ENCODE results near the gene NPNT. TPM values are rescaled to one million over a fixed set of nuclear protein-coding genes. Genes with fewer than 3 reads are reported as not detected.
"Not testable (repeated sequence)": the region's sequence is repeated elsewhere in the genome, so short reads cannot be mapped to it uniquely, and the experiment has no call there.

The NPNT gene
- total RNA-seq, 1 experiment from 2014 or later, result 0.20 TPM

GRCh38 chr4:105851196-105851595 lies 44.1 kb upstream of the NPNT start:
- H3K27me3 ChIP-seq (ENCODE audit: insufficient read depth, low read depth), result no peaks in the 10 kb centered on the region
- no peaks in the 10 kb centered on the region for H3K9me2 ChIP-seq (ENCODE audit: insufficient read depth)
- H3K4me3 ChIP-seq, result no peak overlapping the region
- H3K27ac ChIP-seq, result no peak overlapping the region
- no peak overlapping the region for H3K4me2 ChIP-seq
- TF ChIP-seq EZH2 (IDR thresholded peaks at IDR 0.05; ENCODE audit: low read depth), result no peak
- H2AFZ ChIP-seq, result no peak overlapping the region
- ChIA-PET CTCF (no interaction called here), POLR2A (ENCODE audit: unreplicated experiment) (no interaction called here)
- H4K20me1 ChIP-seq (ENCODE audit: insufficient read depth), result no peaks in the 10 kb centered on the region
- intact Hi-C loops (cut with micrococcal nuclease; ENCODE audit: unreplicated experiment), result no loop called here
- BruUV-seq (replicated peaks), result no TSS peak
- no peaks in the 10 kb centered on the region for H3K9me3 ChIP-seq (ENCODE audit: insufficient read depth, low read depth)
- no peaks in the 10 kb centered on the region for H3K36me3 ChIP-seq (ENCODE audit: low read depth)
- no peaks in the 10 kb centered on the region for H3K79me2 ChIP-seq (ENCODE audit: low read depth)
- H3K4me1 ChIP-seq (replicated peaks; ENCODE audit: insufficient read depth), result no peaks in the 10 kb centered on the region
- no peak for DNase-seq
- H3F3A ChIP-seq (ENCODE audit: insufficient read depth, low read depth), result no peaks in the 10 kb centered on the region

- H2AFZ ChIP-seq; H3K36me3 ChIP-seq (ENCODE audit: low read depth); BruUV-seq (replicated peaks); H3K4me2 ChIP-seq; POLR2A ChIA-PET (ENCODE audit: unreplicated experiment); H3F3A ChIP-seq (ENCODE audit: insufficient read depth, low read depth); H3K79me2 ChIP-seq (ENCODE audit: low read depth); H3K9me3 ChIP-seq (ENCODE audit: insufficient read depth, low read depth); H3K9me2 ChIP-seq (ENCODE audit: insufficient read depth); H3K4me1 ChIP-seq (replicated peaks; ENCODE audit: insufficient read depth); H3K27me3 ChIP-seq (ENCODE audit: insufficient read depth, low read depth); intact Hi-C loops (cut with micrococcal nuclease; ENCODE audit: unreplicated experiment); H3K4me3 ChIP-seq; H4K20me1 ChIP-seq (ENCODE audit: insufficient read depth); DNase-seq; H3K27ac ChIP-seq; CTCF ChIA-PET: not testable (repeated sequence)
These were observed 43.0 kb upstream of the NPNT start for GRCh38 chr4:105852230-105852629.

- no peaks in the 10 kb centered on the region; the same call in 1 of the 2 replicates for H3K4me1 ChIP-seq (replicated peaks; ENCODE audit: insufficient read depth)
- BruUV-seq (replicated peaks), result no TSS peak
- no peaks in the 10 kb centered on the region for H3K9me3 ChIP-seq (ENCODE audit: insufficient read depth, low read depth)
- no peaks in the 10 kb centered on the region for H3K27me3 ChIP-seq (ENCODE audit: insufficient read depth, low read depth)
- H4K20me1 ChIP-seq (ENCODE audit: insufficient read depth), result no peaks in the 10 kb centered on the region
- H3K9me2 ChIP-seq (ENCODE audit: insufficient read depth), result no peaks in the 10 kb centered on the region
- no peaks in the 10 kb centered on the region for H3K36me3 ChIP-seq (ENCODE audit: low read depth)
- H3K27ac ChIP-seq, result no peak overlapping the region
- POLR2A ChIA-PET (ENCODE audit: unreplicated experiment), result no interaction called here
- H3K79me2 ChIP-seq (ENCODE audit: low read depth), result no peaks in the 10 kb centered on the region
- no peak overlapping the region for H3K4me3 ChIP-seq
- CTCF ChIA-PET, result no interaction called here
- DNase-seq, result no peak
- H2AFZ ChIP-seq, result no peak overlapping the region
- TF ChIP-seq CTCF (conservative IDR thresholded peaks at IDR 0.05) (no peak), EZH2 (IDR thresholded peaks at IDR 0.05; ENCODE audit: low read depth) (no peak)
- H3K4me2 ChIP-seq, result no peak overlapping the region
- no peaks in the 10 kb centered on the region for H3F3A ChIP-seq (ENCODE audit: insufficient read depth, low read depth)
- intact Hi-C loops (cut with micrococcal nuclease; ENCODE audit: unreplicated experiment), result no loop called here
These were observed 36.7 kb upstream of the NPNT start for GRCh38 chr4:105858466-105859040.

GRCh38 chr4:105859233-105859632 lies 36.0 kb upstream of the NPNT start:
- no peaks in the 10 kb centered on the region for H3K9me2 ChIP-seq (ENCODE audit: insufficient read depth)
- TF ChIP-seq EZH2 (IDR thresholded peaks at IDR 0.05; ENCODE audit: low read depth) (no peak), CTCF (conservative IDR thresholded peaks at IDR 0.05) (no peak)
- H3K27me3 ChIP-seq (ENCODE audit: insufficient read depth, low read depth), result no peaks in the 10 kb centered on the region
- no peak overlapping the region for H3K4me3 ChIP-seq
- no peaks in the 10 kb centered on the region for H4K20me1 ChIP-seq (ENCODE audit: insufficient read depth)
- CTCF ChIA-PET, result no interaction called here
- no peaks in the 10 kb centered on the region for H3K36me3 ChIP-seq (ENCODE audit: low read depth)
- no peaks in the 10 kb centered on the region for H3K79me2 ChIP-seq (ENCODE audit: low read depth)
- intact Hi-C loops (cut with micrococcal nuclease; ENCODE audit: unreplicated experiment), result no loop called here
- H3K4me1 ChIP-seq (replicated peaks; ENCODE audit: insufficient read depth), result no peaks in the 10 kb centered on the region; the same call in 1 of the 2 replicates
- BruUV-seq (replicated peaks), result no TSS peak
- POLR2A ChIA-PET (ENCODE audit: unreplicated experiment), result no interaction called here
- H3K4me2 ChIP-seq, result no peak overlapping the region
- H3K27ac ChIP-seq, result no peak overlapping the region
- no peak for DNase-seq
- H3F3A ChIP-seq (ENCODE audit: insufficient read depth, low read depth), result no peaks in the 10 kb centered on the region
- H3K9me3 ChIP-seq (ENCODE audit: insufficient read depth, low read depth), result no peaks in the 10 kb centered on the region
- no peak overlapping the region for H2AFZ ChIP-seq
